Colonic mucosa (tissue), 4 donors: ENCODE measurements around the gene SELENOH. TPM values are rescaled to one million over a fixed set of nuclear protein-coding genes. Genes with fewer than 3 reads are reported as not detected.

Experiments used
- DNase-seq: peaks from one replicate; pipeline ENCODE4 v3.0.0-alpha.2; 2020
- H3K27ac ChIP-seq: fragments of 200-600 bp; one replicate; pipeline ENCODE4 v1.8.0; 2021
- H3K27me3 ChIP-seq: fragments of 200-600 bp; one replicate; pipeline ENCODE4 v1.8.0; 2021
- H3K36me3 ChIP-seq: fragments of 200-600 bp; one replicate; pipeline ENCODE4 v1.8.0; 2021
- H3K4me1 ChIP-seq: fragments of 200-600 bp; one replicate; pipeline ENCODE4 v1.8.0; 2021; ENCODE audit warnings: mild to moderate bottlenecking
- H3K4me3 ChIP-seq: fragments of 200-600 bp; one replicate; pipeline ENCODE4 v1.8.0; 2021
- H3K9ac ChIP-seq, 2 donors: one replicate each; pipeline ENCODE4 v1.7.0; 2013; ENCODE audit warnings: control low read depth in 2 of 2, low read depth in 2 of 2, low read length in 2 of 2
- H3K9me3 ChIP-seq: fragments of 200-600 bp; one replicate; pipeline ENCODE4 v1.8.0; 2021
- intact Hi-C: fragments of 100-400 bp; cut with DNase I; formaldehyde crosslinking; loops from one replicate; pipeline ENCODE4 v1.14.1; 2022
- total RNA-seq, 2 donors: library from RNA; stranded (reverse); fragmentation: NEBNext Ultra II Directional in 1 of 2; extraction: Animal tissue kit (Norgen Biotek cat#: 25700) in 1 of 2; gene quantifications; one replicate each; pipeline ENCODE4 v1.2.1, GENCODE V29; 2021
- TF ChIP-seq, protein P1 (sequence below): fragments of 200-600 bp; IDR thresholded peaks from one replicate; pipeline ENCODE4 v1.8.0; 2022; ENCODE audit warnings: antibody characterized with exemption, mild to moderate bottlenecking
- donor health status: healthy.
- donor health status: DM: no; HTN: no; CAD: no.
- donor health status: DM: no; HTN: no; CAD: no.

SELENOH gene
- total RNA-seq, 2 donors from 2014 or later: 86.9 to 140 TPM

DNA sequence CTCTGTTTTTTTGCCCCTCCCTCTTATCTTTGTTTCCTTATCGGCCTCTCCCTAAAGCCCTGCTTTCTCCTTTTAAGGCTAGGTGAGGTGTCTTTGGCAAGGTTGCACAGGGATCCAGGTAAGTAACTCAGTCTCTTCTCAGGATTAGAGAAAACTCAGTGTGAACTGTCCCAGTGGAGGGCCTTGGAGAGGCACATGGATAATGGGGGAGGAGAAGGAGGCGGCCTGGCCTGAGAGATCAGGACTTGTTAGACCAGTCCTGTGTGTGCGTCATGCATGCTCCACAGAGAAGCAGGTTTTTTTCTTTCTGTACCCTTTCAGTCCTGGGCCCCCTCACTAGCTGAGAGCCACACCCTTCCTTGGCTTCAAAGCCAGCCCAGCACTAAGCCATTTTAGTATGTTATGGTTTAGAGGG lies 40.2 kb downstream of the SELENOH start:
- no peaks in the 10 kb centered on the region for H3K27me3 ChIP-seq
- TF ChIP-seq, protein P1, sequence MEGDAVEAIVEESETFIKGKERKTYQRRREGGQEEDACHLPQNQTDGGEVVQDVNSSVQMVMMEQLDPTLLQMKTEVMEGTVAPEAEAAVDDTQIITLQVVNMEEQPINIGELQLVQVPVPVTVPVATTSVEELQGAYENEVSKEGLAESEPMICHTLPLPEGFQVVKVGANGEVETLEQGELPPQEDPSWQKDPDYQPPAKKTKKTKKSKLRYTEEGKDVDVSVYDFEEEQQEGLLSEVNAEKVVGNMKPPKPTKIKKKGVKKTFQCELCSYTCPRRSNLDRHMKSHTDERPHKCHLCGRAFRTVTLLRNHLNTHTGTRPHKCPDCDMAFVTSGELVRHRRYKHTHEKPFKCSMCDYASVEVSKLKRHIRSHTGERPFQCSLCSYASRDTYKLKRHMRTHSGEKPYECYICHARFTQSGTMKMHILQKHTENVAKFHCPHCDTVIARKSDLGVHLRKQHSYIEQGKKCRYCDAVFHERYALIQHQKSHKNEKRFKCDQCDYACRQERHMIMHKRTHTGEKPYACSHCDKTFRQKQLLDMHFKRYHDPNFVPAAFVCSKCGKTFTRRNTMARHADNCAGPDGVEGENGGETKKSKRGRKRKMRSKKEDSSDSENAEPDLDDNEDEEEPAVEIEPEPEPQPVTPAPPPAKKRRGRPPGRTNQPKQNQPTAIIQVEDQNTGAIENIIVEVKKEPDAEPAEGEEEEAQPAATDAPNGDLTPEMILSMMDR: no peak
- H3K9me3 ChIP-seq: no peaks in the 10 kb centered on the region
- intact Hi-C loops: no loop called here
- peak overlapping the region; percentile 86 for H3K27ac ChIP-seq
- DNase-seq: peak; percentile 82
- no peak overlapping the region for H3K4me3 ChIP-seq
- peak overlapping the region; percentile 63 to 69 for H3K9ac ChIP-seq
- no peaks in the 10 kb centered on the region for H3K36me3 ChIP-seq
- H3K4me1 ChIP-seq: peaks cover 54% of the 10 kb centered on the region

DNA sequence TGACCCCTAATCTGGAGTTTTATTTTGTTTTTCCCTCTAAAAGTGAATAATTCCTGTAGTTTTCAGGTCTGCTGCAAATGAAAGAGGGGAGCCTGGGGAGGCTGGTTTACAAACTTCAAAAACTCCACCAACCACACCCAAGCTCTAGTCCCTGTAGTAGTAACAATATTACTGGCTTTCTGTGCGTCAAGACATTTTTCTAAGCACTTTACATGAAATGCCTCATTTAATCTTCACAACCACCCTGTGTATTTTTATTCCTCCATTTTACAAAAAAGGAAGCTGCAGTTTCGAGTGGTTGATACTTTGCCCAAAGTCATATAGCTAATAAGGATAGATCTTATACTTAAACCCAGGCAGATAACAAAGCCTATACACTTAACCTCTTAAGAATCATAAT lies 43.8 kb downstream of the SELENOH start:
- no peak overlapping the region for H3K4me3 ChIP-seq
- peak overlapping the region in 1 of 2 donors; percentile 1 for H3K9ac ChIP-seq
- DNase-seq: no peak
- intact Hi-C loops: no loop called here
- TF ChIP-seq, protein P1: no peak
- H3K36me3 ChIP-seq: no peaks in the 10 kb centered on the region
- H3K27ac ChIP-seq: peak overlapping the region; percentile 52
- no peaks in the 10 kb centered on the region for H3K9me3 ChIP-seq
- H3K27me3 ChIP-seq: no peaks in the 10 kb centered on the region
- H3K4me1 ChIP-seq: peaks cover 53% of the 10 kb centered on the region

DNA sequence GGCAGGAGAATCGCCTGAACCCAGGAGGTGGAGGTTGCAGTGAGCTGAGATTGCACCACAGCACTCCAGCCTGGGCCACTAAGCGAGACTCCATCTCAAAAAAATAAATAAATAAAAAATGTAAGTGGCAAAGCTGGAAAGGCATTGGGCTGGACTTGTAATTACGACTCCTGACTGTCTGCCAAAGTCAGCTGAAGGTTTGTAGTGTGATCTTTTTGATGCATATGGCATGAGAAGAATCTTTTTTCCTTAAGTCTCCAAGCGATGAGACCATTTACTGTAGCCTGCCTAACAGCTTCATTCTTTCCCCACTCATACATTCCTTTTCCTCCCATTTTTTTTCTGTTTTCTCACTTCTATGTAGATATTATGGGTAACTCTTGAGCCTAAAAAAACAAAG lies 45.1 kb downstream of the SELENOH start:
- no peaks in the 10 kb centered on the region for H3K9me3 ChIP-seq
- H3K4me3 ChIP-seq: no peak overlapping the region
- no peaks in the 10 kb centered on the region for H3K36me3 ChIP-seq
- intact Hi-C loops: no loop called here
- H3K27me3 ChIP-seq: no peaks in the 10 kb centered on the region
- TF ChIP-seq, protein P1: no peak
- no peak for DNase-seq
- peak overlapping the region; percentile 52 for H3K27ac ChIP-seq
- peaks cover 57% of the 10 kb centered on the region for H3K4me1 ChIP-seq
- H3K9ac ChIP-seq: peak overlapping the region in 1 of 2 donors; percentile 19

DNA sequence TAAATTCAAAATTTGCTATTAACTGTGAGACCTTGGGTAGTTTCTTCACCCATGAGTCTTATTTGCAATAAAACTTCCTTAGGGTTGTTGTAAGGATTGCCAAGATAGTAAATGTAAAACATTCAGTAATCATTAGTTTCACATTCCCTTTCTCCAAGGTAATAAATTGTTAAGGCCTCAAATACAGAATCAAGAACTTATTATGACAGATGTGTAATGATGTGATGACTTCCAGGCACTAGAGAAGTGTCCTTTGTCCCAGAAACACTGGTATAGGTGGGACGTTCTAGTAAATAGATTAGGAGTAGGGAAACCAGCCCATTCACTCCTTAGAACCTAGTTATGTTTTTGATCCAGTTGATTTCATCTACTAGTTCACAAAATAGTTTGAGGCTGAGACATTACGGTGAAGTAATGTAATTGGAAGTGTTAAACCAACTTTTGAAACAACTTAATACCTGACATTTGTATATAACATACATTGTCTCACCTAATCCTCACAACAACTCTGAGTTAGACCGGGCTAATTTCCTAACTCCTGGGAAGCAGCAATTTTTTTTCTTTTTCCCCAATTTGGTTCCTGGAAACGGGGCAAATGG lies 45.8 kb downstream of the SELENOH start:
- TF ChIP-seq, protein P1: no peak
- intact Hi-C loops: no loop called here
- peaks cover 57% of the 10 kb centered on the region for H3K4me1 ChIP-seq

DNA sequence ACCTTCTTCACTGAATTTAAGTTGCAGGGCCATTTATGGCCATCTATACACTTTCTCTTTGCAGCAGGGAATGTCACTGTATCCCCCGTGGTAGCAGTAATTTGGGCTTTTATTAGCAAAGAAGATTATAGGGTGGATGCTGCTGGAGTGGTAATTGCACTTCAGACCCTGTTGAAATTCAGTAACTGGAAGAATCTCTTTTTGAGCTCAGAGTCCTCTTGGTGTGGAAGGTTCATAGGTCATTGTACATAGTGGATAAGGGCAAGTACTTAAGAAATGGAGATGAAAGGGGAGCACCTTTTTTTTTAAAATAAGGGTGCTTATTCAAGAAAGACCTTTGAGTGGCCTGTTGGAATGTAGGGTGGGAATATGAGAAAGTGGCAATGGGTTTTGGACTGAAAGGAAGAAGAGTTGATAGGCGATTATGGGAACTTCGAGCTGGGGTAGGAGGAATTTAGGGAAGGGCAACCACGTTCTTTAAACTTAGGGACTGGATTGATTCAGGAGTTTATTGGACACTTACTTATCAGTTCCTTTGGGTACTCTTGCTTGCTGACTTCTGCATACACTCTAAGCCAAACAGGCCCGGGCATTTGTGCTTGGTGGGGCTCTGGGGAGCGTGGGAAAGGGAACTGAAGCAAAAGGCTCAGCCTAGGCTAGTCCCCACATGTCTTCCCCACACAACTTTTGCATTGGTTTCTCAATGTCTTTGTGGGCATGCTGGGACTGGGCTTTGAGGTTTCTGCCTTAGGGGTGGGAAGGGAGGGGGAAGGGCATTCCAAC lies 46.8 kb downstream of the SELENOH start:
- intact Hi-C loops: no loop called here
- H3K27me3 ChIP-seq: no peaks in the 10 kb centered on the region
- H3K9ac ChIP-seq: peak overlapping the region in 1 of 2 donors; percentile 2

More for the DNA sequence above, 45.8 kb downstream of the SELENOH start:
- no peaks in the 10 kb centered on the region for H3K36me3 ChIP-seq
- H3K4me3 ChIP-seq: no peak overlapping the region
- peak overlapping the region in 1 of 2 donors; percentile 19 for H3K9ac ChIP-seq
- H3K9me3 ChIP-seq: no peaks in the 10 kb centered on the region
- no peaks in the 10 kb centered on the region for H3K27me3 ChIP-seq
- DNase-seq: no peak
- peak overlapping the region; percentile 52 for H3K27ac ChIP-seq

More for the DNA sequence above, 46.8 kb downstream of the SELENOH start:
- Histone ChIP-seq H3K9me3 (no peaks in the 10 kb centered on the region), H3K27ac (peak overlapping the region; percentile 52), H3K4me1 (peaks cover 48% of the 10 kb centered on the region), H3K4me3 (no peak overlapping the region), H3K36me3 (no peaks in the 10 kb centered on the region)
- no peak for DNase-seq
- TF ChIP-seq, protein P1: no peak
